Measurements from ENCODE around the gene FBXW4.

Gene FBXW4

DNA sequence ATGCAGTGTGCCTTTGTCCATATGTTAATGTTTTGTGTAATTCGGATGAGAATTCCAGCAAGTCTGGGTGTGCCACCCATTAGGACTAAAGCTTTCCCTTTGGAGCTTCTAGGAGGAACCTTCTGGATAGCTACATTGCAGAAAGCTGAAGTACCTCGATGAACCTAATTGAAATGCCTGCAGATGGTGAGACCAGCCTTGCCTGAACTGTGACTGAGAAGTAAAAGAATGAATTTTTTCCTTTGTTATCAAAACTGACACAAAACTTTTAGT, 31.1 kb upstream of the FBXW4 start:
- DNase-seq: no peak
- TF ChIP-seq, protein P1, sequence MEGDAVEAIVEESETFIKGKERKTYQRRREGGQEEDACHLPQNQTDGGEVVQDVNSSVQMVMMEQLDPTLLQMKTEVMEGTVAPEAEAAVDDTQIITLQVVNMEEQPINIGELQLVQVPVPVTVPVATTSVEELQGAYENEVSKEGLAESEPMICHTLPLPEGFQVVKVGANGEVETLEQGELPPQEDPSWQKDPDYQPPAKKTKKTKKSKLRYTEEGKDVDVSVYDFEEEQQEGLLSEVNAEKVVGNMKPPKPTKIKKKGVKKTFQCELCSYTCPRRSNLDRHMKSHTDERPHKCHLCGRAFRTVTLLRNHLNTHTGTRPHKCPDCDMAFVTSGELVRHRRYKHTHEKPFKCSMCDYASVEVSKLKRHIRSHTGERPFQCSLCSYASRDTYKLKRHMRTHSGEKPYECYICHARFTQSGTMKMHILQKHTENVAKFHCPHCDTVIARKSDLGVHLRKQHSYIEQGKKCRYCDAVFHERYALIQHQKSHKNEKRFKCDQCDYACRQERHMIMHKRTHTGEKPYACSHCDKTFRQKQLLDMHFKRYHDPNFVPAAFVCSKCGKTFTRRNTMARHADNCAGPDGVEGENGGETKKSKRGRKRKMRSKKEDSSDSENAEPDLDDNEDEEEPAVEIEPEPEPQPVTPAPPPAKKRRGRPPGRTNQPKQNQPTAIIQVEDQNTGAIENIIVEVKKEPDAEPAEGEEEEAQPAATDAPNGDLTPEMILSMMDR (IDR thresholded peaks at IDR 0.05; ENCODE audit: low read depth, low read length, missing control alignments): no peak
- no peak overlapping the region for H3K27ac ChIP-seq
- H3K4me3 ChIP-seq (ENCODE audit: low read depth, low read length): no peak overlapping the region
- H3K36me3 ChIP-seq (replicated peaks): no peaks in the 10 kb centered on the region
- in situ Hi-C loops (cut with HindIII; ENCODE audit: low pct_ligation_motif_present, low sequenced_read_pairs): no loop called here
- no peaks in the 10 kb centered on the region for H3K27me3 ChIP-seq (replicated peaks)

DNA sequence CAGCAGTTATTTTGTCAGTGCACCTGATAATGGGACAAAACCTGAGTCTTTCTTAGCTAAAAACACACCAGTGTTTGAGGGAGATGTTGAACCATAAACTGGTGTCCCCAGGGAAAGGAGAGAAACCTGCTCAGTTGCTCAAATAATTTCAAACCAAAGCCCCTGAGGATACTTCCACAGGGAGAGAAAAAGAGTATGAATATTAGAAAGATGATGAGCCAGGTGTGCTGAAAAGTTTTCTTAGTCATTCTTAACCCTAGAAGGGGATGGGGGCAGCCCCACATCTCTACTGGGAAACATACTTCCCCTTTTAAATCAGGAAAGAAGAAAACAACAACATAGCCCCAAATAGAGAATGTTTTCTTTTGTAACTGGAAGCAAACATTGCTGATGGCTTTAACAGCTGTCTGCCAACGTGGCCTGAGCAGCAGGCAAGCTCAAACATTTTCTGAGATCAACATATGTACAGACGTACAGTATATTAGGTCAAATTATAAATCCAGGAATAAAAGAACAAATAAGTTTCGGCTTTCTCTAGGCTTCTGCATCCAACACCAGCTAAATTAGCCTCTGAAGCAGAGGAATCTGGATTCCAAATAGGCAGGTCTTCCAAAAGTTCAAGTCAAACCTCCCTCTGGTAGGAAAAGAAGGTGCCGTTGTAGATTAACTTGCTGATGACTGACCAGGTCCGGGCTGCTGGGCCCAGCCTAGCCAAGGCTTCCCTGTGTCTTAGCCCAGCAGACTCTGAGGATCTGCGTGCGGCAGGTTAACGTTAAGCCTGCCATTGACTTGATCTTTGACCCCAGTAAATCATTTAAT, 30.5 kb upstream of the FBXW4 start:
- in situ Hi-C loops (cut with HindIII; ENCODE audit: low pct_ligation_motif_present, low sequenced_read_pairs): no loop called here
- no peak overlapping the region for H3K4me3 ChIP-seq (ENCODE audit: low read depth, low read length)
- TF ChIP-seq, protein P1 (IDR thresholded peaks at IDR 0.05; ENCODE audit: low read depth, low read length, missing control alignments): no peak
- H3K27me3 ChIP-seq (replicated peaks): no peaks in the 10 kb centered on the region
- no peaks in the 10 kb centered on the region for H3K36me3 ChIP-seq (replicated peaks)
- H3K27ac ChIP-seq: no peak overlapping the region
- DNase-seq: no peak

DNA sequence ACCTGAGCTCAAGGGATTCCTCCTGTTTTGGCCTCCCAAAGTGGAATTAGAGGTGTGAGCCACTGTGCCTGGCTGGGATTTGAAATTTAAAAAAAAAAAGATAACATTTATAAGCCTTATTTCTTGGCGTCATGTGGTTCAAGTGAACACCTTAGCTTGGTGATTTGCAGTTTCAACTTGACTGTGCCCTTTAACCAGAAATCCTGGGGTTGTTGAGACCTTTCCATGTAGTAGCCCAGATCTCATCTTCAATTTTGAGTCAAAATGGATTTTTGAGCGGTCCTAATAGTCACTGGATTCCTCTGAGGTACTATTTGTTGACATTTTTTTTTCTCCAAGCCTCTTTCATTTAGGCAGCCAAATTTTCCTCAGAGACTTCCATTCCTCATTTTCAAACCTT, 29.5 kb upstream of the FBXW4 start:
- in situ Hi-C loops (cut with HindIII; ENCODE audit: low pct_ligation_motif_present, low sequenced_read_pairs): no loop called here
- Histone ChIP-seq H3K4me3 (ENCODE audit: low read depth, low read length) (no peak overlapping the region), H3K27ac (no peak overlapping the region), H3K36me3 (replicated peaks) (no peaks in the 10 kb centered on the region), H3K27me3 (replicated peaks) (no peaks in the 10 kb centered on the region)
- no peak for DNase-seq
- TF ChIP-seq, protein P1 (IDR thresholded peaks at IDR 0.05; ENCODE audit: low read depth, low read length, missing control alignments): no peak

DNA sequence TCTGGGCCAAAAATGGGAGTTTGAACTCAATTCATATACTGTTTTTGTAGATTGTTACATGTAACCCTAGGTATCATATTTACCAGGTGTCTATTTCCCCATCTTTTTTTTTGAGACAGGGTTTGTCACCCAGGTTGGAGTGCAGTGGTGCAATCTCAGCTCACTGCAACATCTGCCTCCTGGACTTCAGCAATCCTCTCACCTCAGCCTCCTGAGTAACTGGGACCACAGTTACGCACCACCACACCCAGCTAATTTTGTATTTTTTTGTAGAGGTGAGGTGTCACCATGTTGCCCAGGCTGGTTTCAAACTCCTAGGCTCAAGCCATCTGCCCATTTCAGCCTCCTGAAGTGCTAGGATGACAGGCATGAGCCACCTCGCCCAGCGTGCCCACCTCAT, 28.2 kb upstream of the FBXW4 start:
- Histone ChIP-seq H3K27ac (no peak overlapping the region), H3K27me3 (replicated peaks) (no peaks in the 10 kb centered on the region), H3K36me3 (replicated peaks) (no peaks in the 10 kb centered on the region), H3K4me3 (ENCODE audit: low read depth, low read length) (no peak overlapping the region)
- in situ Hi-C loops (cut with HindIII; ENCODE audit: low pct_ligation_motif_present, low sequenced_read_pairs): no loop called here
- no peak for DNase-seq
- TF ChIP-seq, protein P1 (IDR thresholded peaks at IDR 0.05; ENCODE audit: low read depth, low read length, missing control alignments): no peak

DNA sequence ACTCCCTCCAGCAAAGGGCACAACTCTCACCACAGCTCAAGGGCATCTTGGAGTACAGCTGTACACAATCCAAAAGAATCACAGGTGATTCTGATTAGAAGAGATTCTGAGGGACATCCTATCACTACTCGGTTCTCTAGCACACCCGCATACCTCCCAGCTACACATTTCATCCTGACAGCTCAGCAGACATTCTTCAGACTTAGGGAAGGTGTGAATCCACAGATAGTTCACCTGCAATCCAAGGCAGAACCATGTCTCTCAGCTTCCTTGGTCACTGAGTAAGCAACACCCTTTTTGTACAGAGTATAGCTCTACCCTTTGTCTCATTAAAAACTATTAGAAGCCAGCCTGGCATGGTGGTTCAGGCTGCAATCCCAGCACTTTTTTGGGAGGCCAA, 26.8 kb upstream of the FBXW4 start:
- H3K27ac ChIP-seq: no peak overlapping the region
- in situ Hi-C loops (cut with HindIII; ENCODE audit: low pct_ligation_motif_present, low sequenced_read_pairs): no loop called here
- H3K36me3 ChIP-seq (replicated peaks): no peaks in the 10 kb centered on the region
- H3K27me3 ChIP-seq (replicated peaks): no peaks in the 10 kb centered on the region
- no peak overlapping the region for H3K4me3 ChIP-seq (ENCODE audit: low read depth, low read length)
- TF ChIP-seq, protein P1 (IDR thresholded peaks at IDR 0.05; ENCODE audit: low read depth, low read length, missing control alignments): no peak
- no peak for DNase-seq

All from brain microvascular endothelial cell (primary cell).